ENCODE results near the gene CAV1.

DNA sequence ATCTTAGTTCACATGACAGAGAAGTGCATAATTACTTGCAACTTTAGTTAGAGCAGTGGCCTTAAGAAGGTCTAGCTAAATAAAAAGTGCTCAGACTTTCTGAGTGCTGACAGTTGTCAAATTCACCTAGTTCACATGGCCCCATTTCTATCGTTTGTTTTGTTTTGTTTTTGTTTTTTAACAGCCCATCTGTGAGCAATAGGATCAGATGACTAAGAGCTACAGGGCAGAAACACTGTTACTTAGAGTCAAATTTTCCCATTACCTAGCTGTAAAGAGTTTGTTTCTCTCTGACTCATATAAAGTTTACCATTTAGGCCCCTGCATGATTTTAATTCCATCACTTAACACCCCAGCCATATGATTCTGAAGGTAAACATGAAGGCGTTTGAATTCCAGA lies 18.8 kb downstream of the CAV1 start:
- TF ChIP-seq POLR2AphosphoS5 (IDR thresholded peaks at IDR 0.05; ENCODE audit: borderline replicate concordance, low read depth, low read length): no peak
- no peak for TF ChIP-seq EZH2 (IDR thresholded peaks at IDR 0.05)
- TF ChIP-seq FOXP2 (optimal IDR thresholded peaks at IDR 0.05; ENCODE audit: control extremely low read depth, extremely low read length, insufficient read depth): no peak
